Right atrium auricular region (tissue), 2 donors: ENCODE results near the gene AQP12A. TPM values are rescaled to one million over a fixed set of nuclear protein-coding genes. Genes with fewer than 3 reads are reported as not detected.

Experiments used
- DNase-seq: peaks from one replicate; pipeline ENCODE4 v3.0.0-alpha.2; 2019; ENCODE audit warnings: low spot score
- H3K27ac ChIP-seq, 2 donors: fragments of 200-600 bp; sonication (generic); 1 replicate in 1 of 2; 2 replicates in 1 of 2; pipeline ENCODE4 v1.5.1; 2016 to 2019
- H3K27me3 ChIP-seq, 2 donors: fragments of 200-600 bp; sonication (generic); one replicate each; pipeline versions ENCODE4 v1.5.1 to v1.6.0; 2017 to 2019
- H3K36me3 ChIP-seq: fragments of 200-600 bp; sonication (generic); one replicate; pipeline ENCODE4 v1.5.1; 2016
- H3K4me1 ChIP-seq, 2 donors: fragments of 200-600 bp; sonication (generic); one replicate each; pipeline versions ENCODE4 v1.5.1 to v1.6.0; 2017 to 2019
- H3K4me3 ChIP-seq, 2 donors: fragments of 200-600 bp; sonication (generic); 1 replicate in 1 of 2; 2 replicates in 1 of 2; pipeline ENCODE4 v1.5.1; 2017 to 2019; ENCODE audit warnings: mild to moderate bottlenecking in 1 of 2, moderate library complexity in 1 of 2
- H3K9me3 ChIP-seq, 2 donors: fragments of 200-600 bp; sonication (generic); one replicate each; pipeline ENCODE4 v1.5.1; 2019
- CTCF ChIP-seq, 2 donors: fragments of 200-600 bp; sonication (generic); IDR thresholded peaks; one replicate each; pipeline ENCODE4 v1.5.1; 2019; ENCODE audit warnings: antibody characterized with exemption in 2 of 2
- total RNA-seq, 2 donors: library from RNA; depleted of rRNA; stranded (reverse); fragments of >200 nt; gene quantifications; one replicate each; pipeline ENCODE4 v1.1.0, GENCODE V29; 2016

Gene AQP12A
- total RNA-seq, 2 donors from 2014 or later = not detected

GRCh38 chr2:240701091-240701735 lies 9.5 kb downstream of the AQP12A start:
- Histone ChIP-seq H3K36me3 (no peaks in the 10 kb centered on the region), H3K27me3 (no peaks in the 10 kb centered on the region), H3K27ac (no peak overlapping the region), H3K4me1 (no peaks in the 10 kb centered on the region), H3K9me3 (no peaks in the 10 kb centered on the region), H3K4me3 (no peak overlapping the region)
- no peak for DNase-seq
- TF ChIP-seq CTCF (IDR thresholded peaks at IDR 0.05) = no peak

GRCh38 chr2:240701736-240702639 lies 10.3 kb downstream of the AQP12A start:
- no peaks in the 10 kb centered on the region for H3K4me1 ChIP-seq
- TF ChIP-seq CTCF (IDR thresholded peaks at IDR 0.05) = no peak
- H3K9me3 ChIP-seq = no peaks in the 10 kb centered on the region
- no peak overlapping the region for H3K4me3 ChIP-seq
- H3K36me3 ChIP-seq = no peaks in the 10 kb centered on the region
- DNase-seq = no peak
- no peaks in the 10 kb centered on the region for H3K27me3 ChIP-seq
- H3K27ac ChIP-seq = no peak overlapping the region

GRCh38 chr2:240702640-240703011 lies 11.0 kb downstream of the AQP12A start:
- no peaks in the 10 kb centered on the region for H3K4me1 ChIP-seq

GRCh38 chr2:240703417-240704341 lies 12.0 kb downstream of the AQP12A start:
- no peak for DNase-seq
- TF ChIP-seq CTCF (IDR thresholded peaks at IDR 0.05) = no peak
- Histone ChIP-seq H3K4me1 (no peaks in the 10 kb centered on the region), H3K27me3 (no peaks in the 10 kb centered on the region), H3K9me3 (no peaks in the 10 kb centered on the region), H3K36me3 (no peaks in the 10 kb centered on the region), H3K27ac (no peak overlapping the region), H3K4me3 (no peak overlapping the region)

More at GRCh38 chr2:240702640-240703011, 11.0 kb downstream of the AQP12A start:
- no peak overlapping the region for H3K27ac ChIP-seq
- no peak for TF ChIP-seq CTCF (IDR thresholded peaks at IDR 0.05)
- H3K27me3 ChIP-seq = no peaks in the 10 kb centered on the region
- no peak for DNase-seq
- no peak overlapping the region for H3K4me3 ChIP-seq
- H3K36me3 ChIP-seq = no peaks in the 10 kb centered on the region
- no peaks in the 10 kb centered on the region for H3K9me3 ChIP-seq

GRCh38 chr2:240704651-240705050 lies 13.0 kb downstream of the AQP12A start:
- TF ChIP-seq CTCF (IDR thresholded peaks at IDR 0.05) = no peak
- Histone ChIP-seq H3K27me3 (no peaks in the 10 kb centered on the region), H3K36me3 (no peaks in the 10 kb centered on the region), H3K4me1 (no peaks in the 10 kb centered on the region), H3K4me3 (no peak overlapping the region), H3K9me3 (no peaks in the 10 kb centered on the region), H3K27ac (no peak overlapping the region)
- no peak for DNase-seq
